Glomerular endothelial cell (primary cell): Measurements from ENCODE around the gene ZNF19. TPM values are rescaled to one million over a fixed set of nuclear protein-coding genes. Genes with fewer than 3 reads are reported as not detected.
"Not testable (repeated sequence)": the region's sequence is repeated elsewhere in the genome, so short reads cannot be mapped to it uniquely, and the experiment has no call there.

Source experiments
- DNase-seq: peaks from one replicate; pipeline ENCODE4 v3.0.0-alpha.2; 2011; ENCODE audit warnings: low read depth, low spot score; ENCODE audit errors: extremely low read depth
- total RNA-seq: library from RNA; depleted of rRNA; stranded (reverse); fragments of >200 nt; gene quantifications from 2 replicates; pipeline ENCODE4 v1.2.3, GENCODE V29; 2015

The ZNF19 gene
- 1.4 and 2.2 TPM in 2 replicates for total RNA-seq

DNA sequence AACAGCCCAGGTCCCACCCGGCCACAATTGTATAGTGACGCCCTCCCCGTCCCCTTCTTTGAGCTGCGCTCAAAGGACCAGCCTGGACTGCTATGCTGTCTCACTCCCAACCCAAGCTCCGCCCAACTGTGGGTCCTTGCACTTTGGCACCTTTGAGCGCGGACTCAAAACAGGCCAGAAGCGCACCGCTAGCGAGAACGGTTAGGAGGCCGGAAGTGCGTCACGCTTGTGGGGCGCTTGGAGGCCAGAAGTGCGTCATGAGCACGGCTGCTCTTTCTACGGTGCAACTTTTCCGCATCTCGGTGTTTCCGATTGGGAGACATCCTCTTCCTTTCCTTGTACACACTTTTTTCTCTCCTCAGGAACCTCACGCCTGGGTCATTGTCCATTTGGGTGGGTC lies at the start of gene ZNF19:
ZNF19 (minus strand) TSS at position 203 of the 400 bp plus-strand sequence. CDS start 7,210 bp downstream, outside the sequence.
- no peak for DNase-seq

GRCh38 chr16:71537643-71538042 lies 48.5 kb upstream of the ZNF19 start:
- no peak for DNase-seq

DNA sequence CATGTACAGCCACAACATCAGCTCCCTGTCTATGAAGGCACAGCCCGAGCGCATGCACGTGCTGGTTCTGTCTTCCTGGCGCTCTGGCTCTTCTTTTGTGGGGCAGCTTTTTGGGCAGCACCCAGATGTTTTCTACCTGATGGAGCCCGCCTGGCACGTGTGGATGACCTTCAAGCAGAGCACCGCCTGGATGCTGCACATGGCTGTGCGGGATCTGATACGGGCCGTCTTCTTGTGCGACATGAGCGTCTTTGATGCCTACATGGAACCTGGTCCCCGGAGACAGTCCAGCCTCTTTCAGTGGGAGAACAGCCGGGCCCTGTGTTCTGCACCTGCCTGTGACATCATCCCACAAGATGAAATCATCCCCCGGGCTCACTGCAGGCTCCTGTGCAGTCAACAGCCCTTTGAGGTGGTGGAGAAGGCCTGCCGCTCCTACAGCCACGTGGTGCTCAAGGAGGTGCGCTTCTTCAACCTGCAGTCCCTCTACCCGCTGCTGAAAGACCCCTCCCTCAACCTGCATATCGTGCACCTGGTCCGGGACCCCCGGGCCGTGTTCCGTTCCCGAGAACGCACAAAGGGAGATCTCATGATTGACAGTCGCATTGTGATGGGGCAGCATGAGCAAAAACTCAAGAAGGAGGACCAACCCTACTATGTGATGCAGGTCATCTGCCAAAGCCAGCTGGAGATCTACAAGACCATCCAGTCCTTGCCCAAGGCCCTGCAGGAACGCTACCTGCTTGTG lies 47.8 kb upstream of the ZNF19 start:
- no peak for DNase-seq

DNA sequence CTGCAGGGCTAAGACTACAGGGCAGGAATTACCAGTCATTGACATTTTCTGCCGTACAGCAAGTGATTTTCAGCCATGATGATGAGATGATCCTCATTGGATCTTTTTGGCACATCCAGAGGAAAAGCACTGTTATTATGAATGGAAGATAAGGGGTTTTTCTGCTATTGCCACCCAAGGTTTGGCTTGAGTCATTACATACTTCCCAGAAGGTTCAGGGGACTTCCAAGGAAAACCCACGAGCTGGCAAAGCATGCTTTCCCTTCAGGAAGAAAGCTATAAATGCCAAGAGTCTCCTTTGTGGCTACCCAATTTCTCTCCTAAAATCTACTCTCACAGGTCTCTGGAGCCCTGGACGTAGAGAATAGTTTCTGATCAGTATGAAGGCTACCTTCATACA lies 43.2 kb upstream of the ZNF19 start:
- no peak for DNase-seq

DNA sequence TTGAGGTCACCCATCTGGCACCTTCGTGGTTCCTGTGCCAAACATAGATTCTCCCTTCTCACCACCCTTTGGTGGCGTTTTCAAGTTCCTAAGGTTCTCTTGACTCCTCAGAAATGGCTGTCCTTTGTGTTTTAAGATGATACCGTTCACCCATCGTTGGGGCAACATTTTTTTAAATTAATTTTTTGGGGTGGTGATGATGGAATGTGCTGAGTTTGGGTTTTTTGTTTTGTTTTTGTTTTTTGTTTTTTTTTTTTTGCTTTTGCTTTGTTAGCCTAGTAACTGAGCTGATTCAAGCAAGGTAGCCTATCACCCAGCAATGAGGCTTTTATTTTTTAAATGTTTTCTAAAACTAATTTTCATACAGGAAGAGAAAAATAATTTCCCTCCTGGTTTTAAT lies 39.7 kb upstream of the ZNF19 start:
- no peak for DNase-seq

- no peak for DNase-seq
These were observed 39.1 kb upstream of the ZNF19 start for GRCh38 chr16:71528257-71528656.

- no peak for DNase-seq
These were observed 37.0 kb upstream of the ZNF19 start, which contains the start of gene CHST4 for GRCh38 chr16:71526111-71526631. Gene CHST4, plus strand, starts transcription at chr16:71526426. Its CDS starts 10,252 bp downstream, at chr16:71536678.

DNA sequence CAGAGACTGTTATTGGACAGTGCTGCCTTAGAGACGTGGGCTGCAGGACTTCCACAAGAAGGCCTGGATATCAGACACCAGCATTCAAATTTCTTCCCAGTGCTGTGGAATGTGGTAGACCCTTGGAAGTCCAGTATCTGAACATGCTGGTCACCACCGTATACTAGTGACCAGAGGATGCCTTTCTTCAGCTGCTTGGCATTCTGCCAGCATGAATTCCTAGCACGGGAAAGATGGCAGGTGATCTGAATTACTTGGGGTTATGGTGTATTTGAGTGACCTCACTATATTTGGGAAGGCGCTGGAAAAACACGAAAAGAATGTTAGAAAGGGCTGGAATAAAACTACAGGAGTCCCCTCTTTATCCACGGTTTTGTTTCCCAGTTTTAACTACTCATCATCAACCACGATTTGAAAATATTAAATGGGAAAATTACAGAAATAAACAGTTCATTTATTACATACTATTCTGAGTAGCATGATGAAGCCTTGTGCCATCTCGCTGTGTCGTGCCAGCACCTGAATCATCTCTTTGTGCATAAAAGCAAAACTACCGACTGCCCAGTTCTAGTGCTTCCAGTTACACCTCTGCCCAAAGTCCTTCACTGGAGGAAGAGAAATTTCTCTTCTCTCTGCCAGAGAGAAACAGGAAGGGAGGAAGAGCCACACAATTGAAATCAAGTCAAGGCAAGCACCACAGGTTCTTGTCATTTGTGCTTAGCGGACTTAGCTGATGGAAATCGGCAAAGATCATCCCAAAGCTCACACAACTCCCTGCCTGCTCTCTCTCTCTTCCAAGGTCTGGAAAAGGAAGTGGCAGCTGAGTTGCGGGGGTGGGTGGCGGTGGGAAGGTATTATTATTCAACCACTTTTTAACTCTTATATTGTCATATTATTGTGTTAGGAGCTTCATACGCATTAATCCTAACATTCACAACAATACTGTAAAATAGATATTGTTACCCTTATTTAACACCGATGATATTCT lies 35.7 kb upstream of the ZNF19 start:
- no peak for DNase-seq

GRCh38 chr16:71520550-71520949 lies 31.4 kb upstream of the ZNF19 start:
- no peak for DNase-seq

DNA sequence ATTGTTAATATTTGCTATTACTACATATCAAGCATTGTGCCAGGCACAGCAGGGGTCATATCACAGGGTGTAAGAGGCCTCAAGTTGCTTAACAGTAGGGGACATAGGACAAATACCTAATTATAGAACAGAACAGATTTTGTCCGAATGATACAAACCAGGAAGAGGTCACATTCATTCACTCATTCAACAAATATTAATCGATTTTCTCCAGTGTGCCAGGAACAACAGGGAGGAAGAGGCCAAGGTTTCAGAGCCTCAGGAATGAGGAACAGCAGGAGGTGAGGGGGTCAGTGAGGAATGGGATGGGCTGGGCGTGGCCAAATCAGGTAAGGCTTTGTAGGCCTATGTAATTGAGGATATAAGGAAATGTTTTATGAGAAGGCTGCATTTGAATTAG lies 25.9 kb upstream of the ZNF19 start:
- no peak for DNase-seq

DNA sequence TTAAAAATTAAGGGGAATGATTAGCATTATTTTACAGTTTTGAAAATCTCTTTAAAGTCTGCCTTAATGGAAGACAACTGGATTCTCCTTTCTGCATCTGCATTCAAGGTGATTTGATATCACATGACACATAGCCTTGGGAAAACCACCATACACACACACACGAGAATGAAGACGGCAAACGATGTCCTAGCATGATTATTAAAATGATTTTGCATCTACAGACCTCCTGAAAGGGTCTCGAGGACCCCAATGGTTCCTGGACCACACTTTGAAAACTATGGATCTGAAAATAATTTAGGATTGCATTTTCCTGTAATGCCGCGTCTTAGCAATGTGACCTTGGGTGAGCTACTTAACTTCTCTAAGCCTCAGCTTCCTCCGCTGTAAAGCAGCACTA lies 25.4 kb upstream of the ZNF19 start:
- no peak for DNase-seq

DNA sequence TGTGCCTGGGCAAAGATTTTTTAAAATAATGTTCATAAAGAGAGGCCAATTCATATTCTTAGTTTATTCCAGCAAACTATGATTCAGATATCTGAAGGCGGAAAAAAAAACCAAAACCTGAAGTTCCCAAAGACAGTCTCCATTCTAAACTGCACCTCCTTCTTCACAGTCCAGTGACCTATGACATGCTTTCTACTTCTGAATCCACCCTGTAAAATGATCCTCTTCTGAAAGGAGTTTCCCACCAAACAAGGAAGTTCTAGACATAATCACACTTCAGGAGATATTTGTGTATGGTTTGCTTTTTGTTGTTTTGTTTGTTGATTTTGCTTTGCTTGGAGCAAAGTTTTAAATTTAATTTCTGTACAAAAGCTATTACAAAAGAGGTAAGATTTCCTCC lies 24.2 kb upstream of the ZNF19 start:
- no peak for DNase-seq

DNA sequence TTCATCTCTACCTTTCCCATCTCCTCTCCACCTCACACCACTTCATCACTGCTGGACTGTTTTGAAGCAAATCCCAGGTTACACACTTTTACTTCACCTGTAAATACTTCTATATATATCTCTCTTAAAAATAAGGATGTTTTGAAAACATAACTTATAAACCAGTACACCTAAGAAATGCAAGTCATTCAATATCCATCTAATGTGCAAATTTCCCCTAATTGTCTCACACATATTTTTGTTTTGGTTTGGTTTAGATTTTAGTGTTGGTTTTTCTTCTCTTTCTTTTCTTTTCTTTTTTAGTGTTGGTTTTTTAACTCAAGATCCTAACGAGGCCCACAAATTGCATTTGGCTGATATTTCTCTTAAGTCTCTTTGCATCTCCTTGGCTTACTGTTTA lies 17.9 kb upstream of the ZNF19 start:
- DNase-seq: no peak

DNA sequence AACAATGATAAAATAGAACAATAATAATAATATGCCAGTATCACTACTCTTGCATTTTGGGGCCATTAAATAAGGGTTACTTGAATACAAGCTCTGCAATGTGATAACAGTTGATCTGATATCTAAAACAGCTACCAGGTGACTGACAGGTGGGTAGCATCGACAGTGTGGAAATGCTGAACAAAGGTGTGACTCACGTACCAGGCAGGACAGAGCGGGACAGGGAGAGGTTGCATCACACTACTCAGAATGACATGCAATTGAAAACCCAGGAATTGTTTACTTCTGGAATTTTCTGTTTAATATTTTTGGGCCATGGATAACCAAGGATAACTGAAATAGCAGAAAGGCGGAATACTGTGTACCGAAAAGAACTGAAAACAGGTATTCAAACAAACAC lies 15.8 kb upstream of the ZNF19 start:
- no peak for DNase-seq

DNA sequence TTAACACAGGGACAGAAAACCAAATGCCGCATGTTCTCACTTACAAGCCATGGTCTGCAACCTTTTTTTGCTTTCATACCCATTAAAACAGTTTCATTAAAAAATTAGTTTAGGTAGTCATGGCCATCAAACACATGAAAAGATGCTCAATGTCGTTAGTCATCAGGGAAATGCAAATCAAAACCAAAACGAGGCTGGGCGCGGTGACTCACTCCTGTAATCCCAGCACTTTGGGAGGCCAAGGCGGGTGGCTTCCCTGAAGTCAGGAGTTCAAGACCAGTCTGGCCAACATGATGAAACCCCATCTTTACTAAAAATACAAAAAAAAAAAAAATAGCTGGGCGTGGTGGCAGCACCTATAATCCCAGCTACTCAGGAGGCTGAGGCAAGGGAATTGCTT lies 14.9 kb upstream of the ZNF19 start:
- DNase-seq: not testable (repeated sequence)

- no peak for DNase-seq
These were observed 12.4 kb upstream of the ZNF19 start for GRCh38 chr16:71501547-71501946.

- no peak for DNase-seq
These were observed 11.8 kb upstream of the ZNF19 start for GRCh38 chr16:71500964-71501363.

DNA sequence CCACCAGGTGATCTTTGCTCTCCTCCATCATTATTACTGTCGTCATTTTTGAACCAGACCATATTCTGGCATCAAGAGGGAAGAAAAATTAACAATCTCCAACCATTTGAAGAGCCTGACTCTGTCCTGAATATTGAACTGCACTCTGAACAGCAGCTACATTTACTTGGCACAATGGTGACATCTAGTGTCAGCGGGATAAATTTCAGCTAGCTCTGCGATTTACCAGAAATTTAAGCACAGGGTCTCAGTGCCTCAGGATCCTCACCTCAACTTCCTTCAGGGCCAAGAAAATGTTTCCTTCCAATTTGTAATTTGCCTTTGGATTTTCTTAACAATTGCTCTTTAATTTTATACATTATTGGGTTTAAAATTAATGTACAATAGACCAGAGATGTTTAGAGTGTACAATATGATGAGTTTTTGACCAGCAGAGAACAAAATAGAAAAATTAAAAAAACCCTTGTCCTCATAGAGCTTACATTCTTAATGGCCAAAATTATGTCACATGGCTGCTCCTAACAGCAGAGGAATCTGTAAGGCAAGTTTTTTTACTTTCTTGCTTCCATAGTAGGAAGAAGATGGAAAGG lies 10.7 kb upstream of the ZNF19 start:
- no peak for DNase-seq

DNA sequence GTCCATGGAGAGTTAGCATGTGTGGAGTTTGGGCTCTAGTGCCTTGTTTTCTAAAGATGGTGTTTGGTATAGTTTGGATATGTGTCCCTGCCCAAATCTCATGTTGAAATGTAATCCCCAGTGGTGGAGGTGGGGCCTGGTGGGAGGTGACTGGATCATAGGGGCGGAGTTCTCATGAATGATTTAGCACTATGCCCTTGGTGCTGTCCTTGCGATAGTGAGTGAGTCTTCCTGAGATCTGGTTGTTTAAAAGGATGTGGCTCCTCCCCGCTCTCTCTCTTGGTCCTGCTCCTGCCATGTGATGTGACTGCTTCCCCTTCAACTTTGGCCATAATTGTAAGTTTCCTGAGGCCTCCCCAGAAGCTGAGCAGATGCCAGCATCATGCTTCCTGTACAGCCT lies 8.9 kb upstream of the ZNF19 start:
- DNase-seq: no peak

DNA sequence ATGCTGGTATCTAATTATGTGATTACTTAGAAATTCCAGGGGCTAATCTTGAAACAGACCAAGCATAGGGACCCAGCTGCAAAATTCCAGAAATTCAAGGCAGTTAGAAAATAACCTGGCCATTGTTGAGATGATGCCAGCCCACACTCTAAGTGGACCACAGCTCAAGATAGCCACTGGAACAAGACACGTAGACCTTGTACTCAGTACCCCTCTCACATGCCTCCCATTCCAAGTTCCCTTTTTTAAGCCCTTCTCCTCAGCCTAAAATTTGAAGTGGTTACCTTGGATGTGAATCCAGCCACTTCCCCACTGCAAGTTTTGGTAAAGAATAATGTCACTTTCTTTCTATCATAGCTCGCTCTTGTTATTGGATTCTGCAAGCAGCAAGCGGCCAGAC lies 4.1 kb upstream of the ZNF19 start:
- no peak for DNase-seq

DNA sequence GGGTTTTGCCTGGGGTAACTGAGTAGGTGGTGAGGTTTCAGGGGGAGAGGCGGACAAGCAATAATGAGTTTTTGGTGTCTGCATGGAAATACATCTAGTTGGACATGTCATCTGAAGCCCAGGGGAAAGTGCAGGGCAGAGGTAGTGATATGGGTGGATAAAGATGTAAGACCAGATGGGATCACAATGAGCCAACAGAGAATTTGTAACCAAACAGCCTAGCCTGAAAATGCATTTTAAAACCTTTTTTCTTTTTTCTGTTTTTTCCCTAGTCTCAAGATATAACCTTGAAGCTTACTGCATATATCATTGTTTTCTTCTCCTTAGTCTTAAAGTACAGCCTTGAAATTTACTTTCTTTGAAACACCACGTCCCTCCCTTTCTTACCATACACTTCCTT lies 3.7 kb upstream of the ZNF19 start:
- no peak for DNase-seq
